HG02870 (cell line): ENCODE measurements around the gene SOBP.
"Not testable (repeated sequence)": the region's sequence is repeated elsewhere in the genome, so short reads cannot be mapped to it uniquely, and the experiment has no call there.

Experiments used
- ATAC-seq: cut with Tn5 transposase; IDR thresholded peaks from one replicate; pipeline ENCODE4 v1.9.1; 2021; ENCODE audit warnings: mild to moderate bottlenecking, moderate library complexity; ENCODE audit not compliant: unreplicated experiment

Gene SOBP

GRCh38 chr6:107547451-107547840 lies 57.5 kb downstream of the SOBP start:
- no peak for ATAC-seq

GRCh38 chr6:107550241-107550840 lies 60.4 kb downstream of the SOBP start:
- ATAC-seq: no peak

GRCh38 chr6:107550906-107551305 lies 61.0 kb downstream of the SOBP start:
- no peak for ATAC-seq

GRCh38 chr6:107553121-107553520 lies 63.2 kb downstream of the SOBP start:
- not testable (repeated sequence) for ATAC-seq

GRCh38 chr6:107554326-107554725 lies 64.4 kb downstream of the SOBP start:
- no peak for ATAC-seq

- ATAC-seq: no peak
These were observed 65.0 kb downstream of the SOBP start for GRCh38 chr6:107554918-107555317.

GRCh38 chr6:107555449-107555848 lies 65.5 kb downstream of the SOBP start:
- ATAC-seq: no peak

- no peak for ATAC-seq
These were observed 66.2 kb downstream of the SOBP start for GRCh38 chr6:107556082-107556481.

- no peak for ATAC-seq
These were observed 67.8 kb downstream of the SOBP start for GRCh38 chr6:107557698-107558097.

- no peak for ATAC-seq
These were observed 70.7 kb downstream of the SOBP start for GRCh38 chr6:107560657-107561056.

- no peak for ATAC-seq
These were observed 71.4 kb downstream of the SOBP start for GRCh38 chr6:107561306-107561705.

GRCh38 chr6:107563694-107564588 lies 74.0 kb downstream of the SOBP start:
- ATAC-seq: no peak

GRCh38 chr6:107564589-107564951 lies 74.7 kb downstream of the SOBP start:
- ATAC-seq: no peak

- no peak for ATAC-seq
These were observed 75.3 kb downstream of the SOBP start for GRCh38 chr6:107565165-107565723.

- ATAC-seq: no peak
These were observed 77.7 kb downstream of the SOBP start for GRCh38 chr6:107567643-107568042.

GRCh38 chr6:107569473-107569872 lies 79.6 kb downstream of the SOBP start:
- ATAC-seq: no peak

GRCh38 chr6:107571354-107571753 lies 81.4 kb downstream of the SOBP start:
- no peak for ATAC-seq

- ATAC-seq: no peak
These were observed 83.0 kb downstream of the SOBP start for GRCh38 chr6:107572886-107573285.

GRCh38 chr6:107574856-107575255 lies 84.9 kb downstream of the SOBP start:
- ATAC-seq: no peak

- no peak for ATAC-seq
These were observed 86.9 kb downstream of the SOBP start for GRCh38 chr6:107576852-107577251.

GRCh38 chr6:107578642-107579341 lies 88.9 kb downstream of the SOBP start:
- no peak for ATAC-seq
